Pulmonary artery endothelial cell (primary cell): ENCODE results near the gene MCCD1. TPM values are rescaled to one million over a fixed set of nuclear protein-coding genes. Genes with fewer than 3 reads are reported as not detected.

Experiments
- DNase-seq: peaks from one replicate; pipeline ENCODE4 v3.0.0-alpha.2; 2011; ENCODE audit warnings: low read depth, low spot score
- total RNA-seq: library from RNA; depleted of rRNA; stranded (reverse); fragments of >200 nt; gene quantifications from 2 replicates; pipeline ENCODE4 v1.2.3, GENCODE V29; 2014

The MCCD1 gene
- total RNA-seq, 1 donor from 2014 or later, result not detected

DNA sequence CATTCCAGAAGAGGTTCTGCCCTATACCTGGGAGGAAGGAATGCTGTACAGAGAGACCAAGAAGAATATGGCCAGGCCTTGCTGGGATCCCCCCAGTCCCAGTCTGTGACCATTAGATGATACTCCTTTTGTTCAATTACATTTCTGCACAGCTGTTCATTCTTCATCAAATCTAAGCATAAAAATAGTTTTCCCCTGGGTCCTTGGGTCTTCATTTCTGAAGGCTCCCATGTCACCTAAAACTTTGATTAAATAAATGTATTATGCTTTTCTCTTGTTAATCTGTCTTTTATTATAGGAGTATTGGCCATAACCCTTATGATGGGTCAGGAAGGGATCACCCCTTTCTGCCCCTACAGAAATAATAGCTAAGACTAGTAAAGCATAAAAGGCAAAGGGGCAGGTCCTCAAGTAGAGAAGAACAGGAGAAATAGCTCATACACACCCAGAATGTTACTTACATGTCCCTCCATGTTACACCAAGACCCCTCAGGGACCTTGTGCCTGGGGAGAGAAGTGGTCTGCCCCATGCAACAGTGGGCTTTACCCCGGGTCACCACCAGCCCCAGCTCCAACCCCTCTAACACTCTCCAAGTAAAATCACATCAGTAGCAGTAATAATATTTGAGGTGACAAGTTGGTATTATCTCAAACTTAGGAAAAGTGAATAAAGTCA is 41.2 kb downstream of the MCCD1 start:
- no peak for DNase-seq

- DNase-seq, result no peak
Measured at GRCh38 chr6:31572041-31572911, 43.5 kb downstream of the MCCD1 start, which contains the start of gene LTA. LTA (plus strand) TSS chr6:31572289; CDS start chr6:31572743, 454 bp downstream.

DNA sequence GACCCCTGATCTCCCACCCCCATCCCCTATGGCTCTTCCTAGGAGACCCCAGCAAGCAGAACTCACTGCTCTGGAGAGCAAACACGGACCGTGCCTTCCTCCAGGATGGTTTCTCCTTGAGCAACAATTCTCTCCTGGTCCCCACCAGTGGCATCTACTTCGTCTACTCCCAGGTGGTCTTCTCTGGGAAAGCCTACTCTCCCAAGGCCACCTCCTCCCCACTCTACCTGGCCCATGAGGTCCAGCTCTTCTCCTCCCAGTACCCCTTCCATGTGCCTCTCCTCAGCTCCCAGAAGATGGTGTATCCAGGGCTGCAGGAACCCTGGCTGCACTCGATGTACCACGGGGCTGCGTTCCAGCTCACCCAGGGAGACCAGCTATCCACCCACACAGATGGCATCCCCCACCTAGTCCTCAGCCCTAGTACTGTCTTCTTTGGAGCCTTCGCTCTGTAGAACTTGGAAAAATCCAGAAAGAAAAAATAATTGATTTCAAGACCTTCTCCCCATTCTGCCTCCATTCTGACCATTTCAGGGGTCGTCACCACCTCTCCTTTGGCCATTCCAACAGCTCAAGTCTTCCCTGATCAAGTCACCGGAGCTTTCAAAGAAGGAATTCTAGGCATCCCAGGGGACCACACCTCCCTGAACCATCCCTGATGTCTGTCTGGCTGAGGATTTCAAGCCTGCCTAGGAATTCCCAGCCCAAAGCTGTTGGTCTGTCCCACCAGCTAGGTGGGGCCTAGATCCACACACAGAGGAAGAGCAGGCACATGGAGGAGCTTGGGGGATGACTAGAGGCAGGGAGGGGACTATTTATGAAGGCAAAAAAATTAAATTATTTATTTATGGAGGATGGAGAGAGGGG is 44.7 kb downstream of the MCCD1 start:
- DNase-seq, result no peak

GRCh38 chr6:31574106-31575061 is 45.6 kb downstream of the MCCD1 start:
- no peak for DNase-seq

GRCh38 chr6:31575335-31575901 is 46.7 kb downstream of the MCCD1 start, which contains the start of gene TNF:
TNF (plus strand) TSS chr6:31575565; CDS start chr6:31575742, 177 bp downstream.
- DNase-seq, result no peak

DNA sequence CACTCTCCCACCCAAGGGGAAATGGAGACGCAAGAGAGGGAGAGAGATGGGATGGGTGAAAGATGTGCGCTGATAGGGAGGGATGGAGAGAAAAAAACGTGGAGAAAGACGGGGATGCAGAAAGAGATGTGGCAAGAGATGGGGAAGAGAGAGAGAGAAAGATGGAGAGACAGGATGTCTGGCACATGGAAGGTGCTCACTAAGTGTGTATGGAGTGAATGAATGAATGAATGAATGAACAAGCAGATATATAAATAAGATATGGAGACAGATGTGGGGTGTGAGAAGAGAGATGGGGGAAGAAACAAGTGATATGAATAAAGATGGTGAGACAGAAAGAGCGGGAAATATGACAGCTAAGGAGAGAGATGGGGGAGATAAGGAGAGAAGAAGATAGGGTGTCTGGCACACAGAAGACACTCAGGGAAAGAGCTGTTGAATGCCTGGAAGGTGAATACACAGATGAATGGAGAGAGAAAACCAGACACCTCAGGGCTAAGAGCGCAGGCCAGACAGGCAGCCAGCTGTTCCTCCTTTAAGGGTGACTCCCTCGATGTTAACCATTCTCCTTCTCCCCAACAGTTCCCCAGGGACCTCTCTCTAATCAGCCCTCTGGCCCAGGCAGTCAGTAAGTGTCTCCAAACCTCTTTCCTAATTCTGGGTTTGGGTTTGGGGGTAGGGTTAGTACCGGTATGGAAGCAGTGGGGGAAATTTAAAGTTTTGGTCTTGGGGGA is 47.4 kb downstream of the MCCD1 start:
- no peak for DNase-seq

DNA sequence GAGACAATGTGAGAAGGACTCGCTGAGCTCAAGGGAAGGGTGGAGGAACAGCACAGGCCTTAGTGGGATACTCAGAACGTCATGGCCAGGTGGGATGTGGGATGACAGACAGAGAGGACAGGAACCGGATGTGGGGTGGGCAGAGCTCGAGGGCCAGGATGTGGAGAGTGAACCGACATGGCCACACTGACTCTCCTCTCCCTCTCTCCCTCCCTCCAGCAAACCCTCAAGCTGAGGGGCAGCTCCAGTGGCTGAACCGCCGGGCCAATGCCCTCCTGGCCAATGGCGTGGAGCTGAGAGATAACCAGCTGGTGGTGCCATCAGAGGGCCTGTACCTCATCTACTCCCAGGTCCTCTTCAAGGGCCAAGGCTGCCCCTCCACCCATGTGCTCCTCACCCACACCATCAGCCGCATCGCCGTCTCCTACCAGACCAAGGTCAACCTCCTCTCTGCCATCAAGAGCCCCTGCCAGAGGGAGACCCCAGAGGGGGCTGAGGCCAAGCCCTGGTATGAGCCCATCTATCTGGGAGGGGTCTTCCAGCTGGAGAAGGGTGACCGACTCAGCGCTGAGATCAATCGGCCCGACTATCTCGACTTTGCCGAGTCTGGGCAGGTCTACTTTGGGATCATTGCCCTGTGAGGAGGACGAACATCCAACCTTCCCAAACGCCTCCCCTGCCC is 48.3 kb downstream of the MCCD1 start:
- no peak for DNase-seq

DNA sequence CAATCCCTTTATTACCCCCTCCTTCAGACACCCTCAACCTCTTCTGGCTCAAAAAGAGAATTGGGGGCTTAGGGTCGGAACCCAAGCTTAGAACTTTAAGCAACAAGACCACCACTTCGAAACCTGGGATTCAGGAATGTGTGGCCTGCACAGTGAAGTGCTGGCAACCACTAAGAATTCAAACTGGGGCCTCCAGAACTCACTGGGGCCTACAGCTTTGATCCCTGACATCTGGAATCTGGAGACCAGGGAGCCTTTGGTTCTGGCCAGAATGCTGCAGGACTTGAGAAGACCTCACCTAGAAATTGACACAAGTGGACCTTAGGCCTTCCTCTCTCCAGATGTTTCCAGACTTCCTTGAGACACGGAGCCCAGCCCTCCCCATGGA is 48.8 kb downstream of the MCCD1 start:
- DNase-seq, result no peak

- no peak for DNase-seq
Measured at GRCh38 chr6:31578184-31579118, 49.7 kb downstream of the MCCD1 start.

DNA sequence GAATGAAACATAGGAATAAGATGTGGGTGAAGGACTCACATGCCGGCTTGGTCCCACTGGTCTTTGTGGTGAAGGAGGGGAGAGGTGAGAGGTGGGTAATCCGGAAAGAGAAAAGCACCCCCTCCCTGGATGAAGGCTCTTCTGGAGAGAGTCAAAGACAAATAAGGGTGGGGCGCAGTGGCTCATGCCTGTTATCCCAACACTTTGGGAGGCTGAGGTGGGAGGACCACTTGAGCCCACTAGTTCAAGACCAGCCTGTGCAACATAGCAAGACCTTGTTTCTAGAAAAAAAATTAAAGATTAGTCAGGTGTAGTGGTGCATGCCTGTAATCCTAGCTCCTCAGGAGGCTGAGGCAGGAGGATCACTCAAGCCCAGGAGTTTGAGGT is 50.4 kb downstream of the MCCD1 start:
- no peak for DNase-seq

Other genes starting within 250 kb of the MCCD1 start
- gene HLA-B, start 171.8 kb upstream of the MCCD1 start, total RNA-seq, result 180 and 538 TPM in 2 replicates
- 52.4 and 72.9 TPM in 2 replicates for gene MICA, start 125.4 kb upstream of the MCCD1 start, total RNA-seq
- gene MICB, start 30.8 kb upstream of the MCCD1 start, total RNA-seq, result 24.8 and 29.2 TPM in 2 replicates
- gene DDX39B, start 13.0 kb downstream of the MCCD1 start, total RNA-seq, result 507 and 634 TPM in 2 replicates
- gene ATP6V1G2, start 17.6 kb downstream of the MCCD1 start, total RNA-seq, result 0.42 and 0.59 TPM in 2 replicates
- 21.9 and 30.1 TPM in 2 replicates for gene NFKBIL1, start 18.6 kb downstream of the MCCD1 start, total RNA-seq
- 0.07 TPM in 1 of 2 replicates, not detected in the other for gene LTA, start 43.3 kb downstream of the MCCD1 start, total RNA-seq
- not detected in 2 replicates for gene TNF, start 46.6 kb downstream of the MCCD1 start, total RNA-seq
- 1.6 and 2.2 TPM in 2 replicates for gene LTB, start 53.5 kb downstream of the MCCD1 start, total RNA-seq
- 0.14 and 0.73 TPM in 2 replicates for gene LST1, start 57.3 kb downstream of the MCCD1 start, total RNA-seq
- not detected in 2 replicates for gene NCR3, start 64.0 kb downstream of the MCCD1 start, total RNA-seq
- gene AIF1, start 86.3 kb downstream of the MCCD1 start, total RNA-seq, result not detected in 2 replicates
- gene PRRC2A, start 91.8 kb downstream of the MCCD1 start, total RNA-seq, result 33.6 and 36.4 TPM in 2 replicates
- gene BAG6, start 123.7 kb downstream of the MCCD1 start, total RNA-seq, result 110 and 116 TPM in 2 replicates
- 0.40 and 0.46 TPM in 2 replicates for gene APOM, start 126.9 kb downstream of the MCCD1 start, total RNA-seq
- gene C6orf47, start 131.8 kb downstream of the MCCD1 start, total RNA-seq, result 18.7 and 20.5 TPM in 2 replicates
- gene GPANK1, start 136.0 kb downstream of the MCCD1 start, total RNA-seq, result 12.1 and 12.5 TPM in 2 replicates
- gene CSNK2B, start 137.1 kb downstream of the MCCD1 start, total RNA-seq, result 98.5 and 102 TPM in 2 replicates
- gene LY6G5B, start 141.0 kb downstream of the MCCD1 start, total RNA-seq, result 1.5 and 1.9 TPM in 2 replicates
- gene LY6G5C, start 152.1 kb downstream of the MCCD1 start, total RNA-seq, result 0.86 and 0.88 TPM in 2 replicates
- gene ABHD16A, start 174.4 kb downstream of the MCCD1 start, total RNA-seq, result 37.3 and 65.3 TPM in 2 replicates
- not detected in 2 replicates for gene LY6G6F, start 177.9 kb downstream of the MCCD1 start, total RNA-seq
- not detected in 2 replicates for gene LY6G6D, start 186.4 kb downstream of the MCCD1 start, total RNA-seq
- not detected in 2 replicates for gene LY6G6C, start 192.8 kb downstream of the MCCD1 start, total RNA-seq
- gene MPIG6B, start 194.4 kb downstream of the MCCD1 start, total RNA-seq, result not detected in 2 replicates
- gene DDAH2, start 200.3 kb downstream of the MCCD1 start, total RNA-seq, result 84.0 and 89.4 TPM in 2 replicates
- gene CLIC1, start 207.6 kb downstream of the MCCD1 start, total RNA-seq, result 860 and 926 TPM in 2 replicates
- 6.1 and 6.7 TPM in 2 replicates for gene MSH5, start 211.0 kb downstream of the MCCD1 start, total RNA-seq
- gene SAPCD1, start 233.7 kb downstream of the MCCD1 start, total RNA-seq, result 0.78 and 0.92 TPM in 2 replicates
- under 0.01 and 0.11 TPM in 2 replicates for gene VWA7, start 248.4 kb downstream of the MCCD1 start, total RNA-seq